Activated naive CD8-positive, alpha-beta T cell treated with anti-CD3 and anti-CD28 coated beads, Interleukin-2, amount 10 ng/mL, durations not matched to agents 7 days and 5 days (primary cell): ENCODE data around the gene FRMD5. TPM values are rescaled to one million over a fixed set of nuclear protein-coding genes. Genes with fewer than 3 reads are reported as not detected.
A peak's percentile ranks its signal among the peaks of the same experiment; 100 is the strongest.
"Not testable (repeated sequence)": the region's sequence is repeated elsewhere in the genome, so short reads cannot be mapped to it uniquely, and the experiment has no call there.

Experiments used
- ATAC-seq: fragments of 150-1000 bp; cut with Tn5 transposase; one replicate; pipeline ENCODE4 v1.10.0; 2021; ENCODE audit warnings: low read depth, moderate library complexity
- POLR2A ChIA-PET: fragments of 350-600 bp; sonication (Branson Sonifier 250); formaldehyde crosslinking; loops from one replicate; lab custom pipeline; 2021; ENCODE audit warnings: antibody characterized with exemption; lab: Charles Lee
- DNase-seq: peaks from one replicate; pipeline ENCODE4 v3.0.0; 2021
- H3K27ac Mint-ChIP-seq: one replicate; pipeline ENCODE4 v1.8.0; 2022; ENCODE audit warnings: mild to moderate bottlenecking, mixed read lengths
- H3K27me3 Mint-ChIP-seq: one replicate; pipeline ENCODE4 v1.8.0; 2022; ENCODE audit warnings: mild to moderate bottlenecking, moderate library complexity, mixed read lengths
- H3K36me3 Mint-ChIP-seq: one replicate; pipeline ENCODE4 v1.8.0; 2021; ENCODE audit warnings: mild to moderate bottlenecking, mixed read lengths
- H3K4me1 Mint-ChIP-seq: one replicate; pipeline ENCODE4 v1.8.0; 2021; ENCODE audit warnings: mixed read lengths
- H3K4me3 Mint-ChIP-seq: one replicate; pipeline ENCODE4 v1.8.0; 2022; ENCODE audit warnings: mild to moderate bottlenecking, moderate library complexity, mixed read lengths
- H3K9me3 Mint-ChIP-seq: one replicate; pipeline ENCODE4 v1.8.0; 2021; ENCODE audit warnings: mixed read lengths
- total RNA-seq, 2 experiments: library from RNA; stranded (reverse); gene quantifications; one replicate each; pipeline ENCODE4 v1.2.3, GENCODE V29; 2021

The FRMD5 gene
- total RNA-seq, 2 experiments from 2014 or later = 0.26 TPM; not detected in 1

GRCh38 chr15:43868406-43868805 lies 326.7 kb downstream of the FRMD5 start:
- ATAC-seq = no peak
- Mint-ChIP-seq H3K27ac (no peak overlapping the region), H3K4me1 (peaks cover 1% of the 10 kb centered on the region), H3K9me3 (no peaks in the 10 kb centered on the region), H3K27me3 (no peaks in the 10 kb centered on the region), H3K4me3 (no peak overlapping the region), H3K36me3 (peaks cover 21% of the 10 kb centered on the region)
- POLR2A ChIA-PET = interaction anchor here (0.7 kb wide), 2 partner anchors 20 to 71 kb away, joined by 3 read pairs; no protein-coding TSS in a partner anchor
- DNase-seq = no peak

GRCh38 chr15:43867096-43867495 lies 328.0 kb downstream of the FRMD5 start:
- H3K27ac Mint-ChIP-seq = no peak overlapping the region
- ATAC-seq = no peak
- no peaks in the 10 kb centered on the region for H3K9me3 Mint-ChIP-seq
- H3K4me1 Mint-ChIP-seq = no peaks in the 10 kb centered on the region
- H3K36me3 Mint-ChIP-seq = peaks cover 13% of the 10 kb centered on the region
- POLR2A ChIA-PET = no interaction called here
- no peaks in the 10 kb centered on the region for H3K27me3 Mint-ChIP-seq
- no peak overlapping the region for H3K4me3 Mint-ChIP-seq
- no peak for DNase-seq

GRCh38 chr15:43866636-43867035 lies 328.4 kb downstream of the FRMD5 start:
- ATAC-seq, H3K4me1 Mint-ChIP-seq, H3K27me3 Mint-ChIP-seq, DNase-seq, POLR2A ChIA-PET, H3K4me3 Mint-ChIP-seq, H3K9me3 Mint-ChIP-seq, H3K27ac Mint-ChIP-seq: not testable (repeated sequence)
- peaks cover 16% of the 10 kb centered on the region for H3K36me3 Mint-ChIP-seq

GRCh38 chr15:43859546-43859945 lies 335.5 kb downstream of the FRMD5 start:
- Mint-ChIP-seq H3K9me3 (no peaks in the 10 kb centered on the region), H3K27ac (no peak overlapping the region), H3K27me3 (no peaks in the 10 kb centered on the region), H3K4me1 (no peaks in the 10 kb centered on the region), H3K4me3 (no peak overlapping the region), H3K36me3 (peaks cover 29% of the 10 kb centered on the region)
- POLR2A ChIA-PET = no interaction called here
- ATAC-seq (no peak), DNase-seq (no peak)

- Mint-ChIP-seq H3K27me3 (no peaks in the 10 kb centered on the region), H3K4me3 (no peak overlapping the region), H3K9me3 (no peaks in the 10 kb centered on the region), H3K4me1 (no peaks in the 10 kb centered on the region), H3K36me3 (peaks cover 36% of the 10 kb centered on the region), H3K27ac (no peak overlapping the region)
- ATAC-seq (no peak), DNase-seq (no peak)
- POLR2A ChIA-PET = interaction anchor here (1.2 kb wide), 1 partner anchor 30 kb away, joined by 3 read pairs; the partner anchor contains the start of gene MFAP1
Observed at GRCh38 chr15:43854801-43855200, 340.3 kb downstream of the FRMD5 start.

- no peak overlapping the region for H3K27ac Mint-ChIP-seq
- no peaks in the 10 kb centered on the region for H3K9me3 Mint-ChIP-seq
- peaks cover 35% of the 10 kb centered on the region for H3K36me3 Mint-ChIP-seq
- DNase-seq (no peak), ATAC-seq (no peak)
- H3K4me3 Mint-ChIP-seq = no peak overlapping the region
- H3K4me1 Mint-ChIP-seq = no peaks in the 10 kb centered on the region
- POLR2A ChIA-PET = no interaction called here
- H3K27me3 Mint-ChIP-seq = no peaks in the 10 kb centered on the region
Observed at GRCh38 chr15:43852607-43853006, 342.5 kb downstream of the FRMD5 start.

- no peak for ATAC-seq
- no peak overlapping the region for H3K4me3 Mint-ChIP-seq
Observed at GRCh38 chr15:43851251-43851650, 343.8 kb downstream of the FRMD5 start.

GRCh38 chr15:43845421-43845820 lies 349.6 kb downstream of the FRMD5 start:
- DNase-seq = no peak
- POLR2A ChIA-PET = no interaction called here
- Mint-ChIP-seq H3K36me3 (peaks cover 26% of the 10 kb centered on the region), H3K27me3 (no peaks in the 10 kb centered on the region), H3K27ac (no peak overlapping the region), H3K9me3 (no peaks in the 10 kb centered on the region), H3K4me1 (peaks cover 1% of the 10 kb centered on the region), H3K4me3 (no peak overlapping the region)
- ATAC-seq = no peak

More at GRCh38 chr15:43851251-43851650, 343.8 kb downstream of the FRMD5 start:
- H3K27me3 Mint-ChIP-seq = no peaks in the 10 kb centered on the region
- no peaks in the 10 kb centered on the region for H3K9me3 Mint-ChIP-seq
- peaks cover 30% of the 10 kb centered on the region for H3K36me3 Mint-ChIP-seq
- DNase-seq = no peak
- no peak overlapping the region for H3K27ac Mint-ChIP-seq
- POLR2A ChIA-PET = no interaction called here
- H3K4me1 Mint-ChIP-seq = no peaks in the 10 kb centered on the region

- Mint-ChIP-seq H3K4me1 (peaks cover 35% of the 10 kb centered on the region), H3K4me3 (peak overlapping the region; percentile 61), H3K36me3 (peaks cover 38% of the 10 kb centered on the region), H3K27ac (peak overlapping the region; percentile 55)
- not testable (repeated sequence) for H3K27me3 Mint-ChIP-seq, DNase-seq, H3K9me3 Mint-ChIP-seq, ATAC-seq
- POLR2A ChIA-PET = interaction anchor here (0.7 to 1.7 kb wide), 2 partner anchors 10 to 39 kb away, joined by 3 read pairs; no protein-coding TSS in a partner anchor
Observed at GRCh38 chr15:43832485-43832884, 362.6 kb downstream of the FRMD5 start.

- DNase-seq, H3K9me3 Mint-ChIP-seq, H3K27me3 Mint-ChIP-seq, ATAC-seq: not testable (repeated sequence)
- peak overlapping the region; percentile 61 for H3K4me3 Mint-ChIP-seq
- H3K36me3 Mint-ChIP-seq = peaks cover 36% of the 10 kb centered on the region
- peak overlapping the region; percentile 65 for H3K27ac Mint-ChIP-seq
- POLR2A ChIA-PET = interaction anchor here (0.6 to 1.4 kb wide), 4 partner anchors 9 to 46 kb away, joined by 3 to 7 read pairs (median 3); partner anchors contain the start of genes HYPK and SERINC4
- H3K4me1 Mint-ChIP-seq = peaks cover 34% of the 10 kb centered on the region
Observed at GRCh38 chr15:43831519-43832052, 363.5 kb downstream of the FRMD5 start.

- POLR2A ChIA-PET = interaction anchor here (1.4 kb wide), 1 partner anchor 30 kb away, joined by 7 read pairs; the partner anchor contains the start of genes HYPK and SERINC4
- peaks cover 31% of the 10 kb centered on the region for H3K4me1 Mint-ChIP-seq
- not testable (repeated sequence) for H3K27ac Mint-ChIP-seq, H3K9me3 Mint-ChIP-seq, ATAC-seq, H3K27me3 Mint-ChIP-seq, DNase-seq
- peak overlapping the region; percentile 92 for H3K4me3 Mint-ChIP-seq
- peaks cover 33% of the 10 kb centered on the region for H3K36me3 Mint-ChIP-seq
Observed at GRCh38 chr15:43830691-43831275, 364.3 kb downstream of the FRMD5 start.

GRCh38 chr15:43829951-43830540 lies 365.0 kb downstream of the FRMD5 start:
- H3K27ac Mint-ChIP-seq, ATAC-seq, POLR2A ChIA-PET, H3K27me3 Mint-ChIP-seq, H3K9me3 Mint-ChIP-seq, DNase-seq: not testable (repeated sequence)
- Mint-ChIP-seq H3K4me3 (peak overlapping the region; percentile 92), H3K36me3 (peaks cover 31% of the 10 kb centered on the region), H3K4me1 (peaks cover 27% of the 10 kb centered on the region)

- no peak for DNase-seq
- Mint-ChIP-seq H3K27me3 (no peaks in the 10 kb centered on the region), H3K27ac (peak overlapping the region; percentile 99), H3K36me3 (peaks cover 31% of the 10 kb centered on the region), H3K4me3 (peak overlapping the region; percentile 92), H3K4me1 (peaks cover 30% of the 10 kb centered on the region), H3K9me3 (no peaks in the 10 kb centered on the region)
- POLR2A ChIA-PET = interaction anchor here (0.6 to 3.1 kb wide), 7 partner anchors 9 to 709 kb away, joined by 3 to 15 read pairs (median 3); partner anchors contain the start of genes EIF3J, HYPK and SERINC4
- ATAC-seq = no peak
Observed at GRCh38 chr15:43828061-43828657, 366.9 kb downstream of the FRMD5 start.
